Natural killer cell (primary cell): ENCODE measurements around the gene RNH1. TPM values are rescaled to one million over a fixed set of nuclear protein-coding genes. Genes with fewer than 3 reads are reported as not detected.

Experiments
- ATAC-seq, 3 donors: fragments of 150-1000 bp in 2 of 3; fragments of 200-7000 bp in 1 of 3; cut with Tn5 transposase; 1 replicate in 1 of 3; 2 replicates in 2 of 3; pipeline ENCODE4 v1.10.0; 2021; ENCODE audit warnings: mild to moderate bottlenecking in 2 of 3, moderate library complexity in 2 of 3
- DNase-seq, 2 donors: peaks; one replicate each; pipeline versions ENCODE4 v3.0.0 to v3.0.0-alpha.2; 2013 to 2021; ENCODE audit warnings: mixed read lengths in 1 of 2
- H3K27ac ChIP-seq: one replicate; pipeline ENCODE4 v1.5.1; 2013; ENCODE audit warnings: mild to moderate bottlenecking, low read length
- H3K27me3 ChIP-seq: one replicate; pipeline ENCODE4 v1.6.1; 2013; ENCODE audit warnings: low read length; ENCODE audit not compliant: control insufficient read depth, insufficient read depth
- H3K36me3 ChIP-seq: one replicate; pipeline ENCODE4 v1.6.1; 2013; ENCODE audit warnings: low read length; ENCODE audit not compliant: control insufficient read depth, insufficient read depth
- H3K4me1 ChIP-seq: one replicate; pipeline ENCODE4 v1.6.1; 2013; ENCODE audit warnings: low read length; ENCODE audit not compliant: control insufficient read depth, insufficient read depth
- H3K4me3 ChIP-seq: one replicate; pipeline ENCODE4 v1.5.1; 2013; ENCODE audit warnings: low read length
- H3K9me3 ChIP-seq: one replicate; pipeline ENCODE4 v1.6.1; 2013; ENCODE audit warnings: low read length; ENCODE audit not compliant: control insufficient read depth, insufficient read depth
- H3K27ac Mint-ChIP-seq, 2 donors: one replicate each; pipeline ENCODE4 v1.8.0; 2022; ENCODE audit warnings: mild to moderate bottlenecking in 2 of 2, mixed read lengths in 2 of 2, moderate library complexity in 1 of 2
- H3K27me3 Mint-ChIP-seq, 2 donors: one replicate each; pipeline ENCODE4 v1.8.0; 2022; ENCODE audit warnings: low read depth in 2 of 2, mixed read lengths in 2 of 2
- H3K36me3 Mint-ChIP-seq: one replicate; pipeline ENCODE4 v1.8.0; 2022; ENCODE audit warnings: mixed read lengths
- H3K4me1 Mint-ChIP-seq, 2 donors: one replicate each; pipeline ENCODE4 v1.8.0; 2022; ENCODE audit warnings: mixed read lengths in 2 of 2
- H3K4me3 Mint-ChIP-seq: one replicate; pipeline ENCODE4 v1.8.0; 2022; ENCODE audit warnings: mild to moderate bottlenecking, moderate library complexity, mixed read lengths
- H3K9me3 Mint-ChIP-seq, 2 donors: one replicate each; pipeline ENCODE4 v1.8.0; 2022; ENCODE audit warnings: mixed read lengths in 2 of 2
- WGBS: methylation state at CpG from one replicate; pipeline ENCODE4 v1.1.7; 2013; ENCODE audit warnings: missing lambda C conversion rate; ENCODE audit not compliant: insufficient coverage; 5-methylcytosine and 5-hydroxymethylcytosine counted together
- intact Hi-C: fragments of 100-400 bp; cut with micrococcal nuclease; formaldehyde crosslinking; loops from one replicate; pipeline ENCODE4 v1.14.2; 2022
- total RNA-seq, 4 donors: library from RNA; stranded (reverse); fragments of 120-200 nt in 1 of 4; gene quantifications; one replicate each; pipeline versions ENCODE4 v1.2.3 to v1.2.4, GENCODE V29; 2013 to 2022
- TF ChIP-seq, protein P1 (sequence below): fragments of 200-600 bp; IDR thresholded peaks from one replicate; pipeline ENCODE4 v1.8.0; 2022; ENCODE audit warnings: antibody characterized with exemption

Gene RNH1
- total RNA-seq, 3 donors from 2014 or later (not counting 1 experiment from before 2014, with no cell fraction given) = 113 to 120 (median 118) TPM

DNA sequence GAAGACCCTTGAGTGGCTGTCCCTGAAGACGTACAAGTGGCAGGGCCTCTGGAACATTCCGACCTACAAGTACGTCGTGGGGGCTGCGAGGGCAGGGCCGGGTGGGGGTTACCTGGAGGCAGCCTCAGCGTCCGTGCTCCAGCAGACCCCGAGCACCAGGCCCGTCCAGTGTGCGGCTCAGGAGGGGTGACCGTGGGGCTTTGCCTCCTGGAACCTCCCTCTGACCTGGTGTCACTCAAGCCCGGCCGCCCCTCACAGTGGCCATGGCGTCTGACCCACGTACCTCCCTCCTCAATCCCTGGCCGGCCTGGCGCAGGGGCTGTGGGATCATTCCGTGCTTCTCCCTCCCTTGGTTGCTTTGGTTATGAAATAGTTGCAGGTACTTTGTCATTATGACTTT is 18.5 kb downstream of the RNH1 start:
- no peak overlapping the region for H3K27ac ChIP-seq
- 98% methylated on average over 19 of the region's 19 CpGs for WGBS
- Mint-ChIP-seq H3K4me1 (no peaks in the 10 kb centered on the region), H3K36me3 (no peaks in the 10 kb centered on the region), H3K9me3 (no peaks in the 10 kb centered on the region), H3K27ac (no peak overlapping the region), H3K27me3 (no peaks in the 10 kb centered on the region), H3K4me3 (no peak overlapping the region)
- H3K4me3 ChIP-seq = no peak overlapping the region
- H3K9me3 ChIP-seq = no peaks in the 10 kb centered on the region
- TF ChIP-seq, protein P1, sequence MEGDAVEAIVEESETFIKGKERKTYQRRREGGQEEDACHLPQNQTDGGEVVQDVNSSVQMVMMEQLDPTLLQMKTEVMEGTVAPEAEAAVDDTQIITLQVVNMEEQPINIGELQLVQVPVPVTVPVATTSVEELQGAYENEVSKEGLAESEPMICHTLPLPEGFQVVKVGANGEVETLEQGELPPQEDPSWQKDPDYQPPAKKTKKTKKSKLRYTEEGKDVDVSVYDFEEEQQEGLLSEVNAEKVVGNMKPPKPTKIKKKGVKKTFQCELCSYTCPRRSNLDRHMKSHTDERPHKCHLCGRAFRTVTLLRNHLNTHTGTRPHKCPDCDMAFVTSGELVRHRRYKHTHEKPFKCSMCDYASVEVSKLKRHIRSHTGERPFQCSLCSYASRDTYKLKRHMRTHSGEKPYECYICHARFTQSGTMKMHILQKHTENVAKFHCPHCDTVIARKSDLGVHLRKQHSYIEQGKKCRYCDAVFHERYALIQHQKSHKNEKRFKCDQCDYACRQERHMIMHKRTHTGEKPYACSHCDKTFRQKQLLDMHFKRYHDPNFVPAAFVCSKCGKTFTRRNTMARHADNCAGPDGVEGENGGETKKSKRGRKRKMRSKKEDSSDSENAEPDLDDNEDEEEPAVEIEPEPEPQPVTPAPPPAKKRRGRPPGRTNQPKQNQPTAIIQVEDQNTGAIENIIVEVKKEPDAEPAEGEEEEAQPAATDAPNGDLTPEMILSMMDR = no peak
- no peaks in the 10 kb centered on the region for H3K4me1 ChIP-seq
- peaks cover 5% of the 10 kb centered on the region for H3K36me3 ChIP-seq
- ATAC-seq (no peak), DNase-seq (no peak)
- H3K27me3 ChIP-seq = no peaks in the 10 kb centered on the region
- intact Hi-C loops = no loop called here

DNA sequence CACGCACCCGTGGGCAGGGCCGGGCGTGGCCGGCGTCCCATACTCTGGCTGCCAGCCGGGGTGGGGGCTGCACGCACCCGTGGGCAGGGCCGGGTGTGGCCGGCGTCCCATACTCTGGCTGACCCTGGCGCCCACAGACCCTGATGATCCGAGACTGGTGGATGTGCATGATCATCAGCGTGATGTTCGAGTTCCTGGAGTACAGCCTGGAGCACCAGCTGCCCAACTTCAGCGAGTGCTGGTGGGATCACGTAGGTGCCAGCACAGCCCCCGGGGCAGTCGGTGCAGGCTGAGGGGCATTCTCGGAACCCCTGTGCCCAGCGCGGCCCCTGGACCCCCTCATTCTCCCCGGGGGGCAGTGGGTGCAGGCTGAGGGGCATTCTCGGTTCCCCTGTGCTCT is 19.0 kb downstream of the RNH1 start:
- Mint-ChIP-seq H3K36me3 (no peaks in the 10 kb centered on the region), H3K27ac (no peak overlapping the region), H3K4me1 (no peaks in the 10 kb centered on the region), H3K4me3 (no peak overlapping the region), H3K27me3 (no peaks in the 10 kb centered on the region), H3K9me3 (no peaks in the 10 kb centered on the region)
- Histone ChIP-seq H3K4me3 (no peak overlapping the region), H3K9me3 (no peaks in the 10 kb centered on the region), H3K4me1 (no peaks in the 10 kb centered on the region), H3K27ac (no peak overlapping the region), H3K36me3 (peaks cover 5% of the 10 kb centered on the region), H3K27me3 (no peaks in the 10 kb centered on the region)
- ATAC-seq = no peak
- TF ChIP-seq, protein P1 = no peak
- no peak for DNase-seq
- whole genome bisulfite sequencing = 96% methylated on average over 25 of the region's 25 CpGs
- intact Hi-C loops = no loop called here

DNA sequence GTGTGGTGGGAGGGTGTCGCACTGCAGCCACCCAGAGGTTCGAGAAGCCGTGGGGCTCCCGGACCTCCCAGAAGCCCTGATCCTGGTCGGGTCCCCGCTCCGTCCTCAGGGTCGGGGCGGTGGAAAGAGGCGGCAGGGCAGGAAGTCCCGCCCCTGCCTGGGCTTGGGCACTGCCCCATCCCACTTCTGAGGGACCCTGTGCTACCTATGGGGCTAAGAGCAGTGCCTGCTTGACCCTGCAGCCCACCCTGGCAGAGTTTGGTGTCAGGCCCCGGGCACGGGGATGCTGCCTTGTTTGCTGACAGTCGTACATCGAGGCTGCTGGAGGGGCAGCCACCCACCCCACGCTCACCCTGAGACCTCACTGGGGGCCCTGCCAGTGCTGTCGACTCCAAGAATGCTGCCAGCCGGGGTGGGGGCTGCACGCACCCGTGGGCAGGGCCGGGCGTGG is 19.4 kb downstream of the RNH1 start:
- no peak overlapping the region for H3K27ac ChIP-seq
- H3K4me3 ChIP-seq = no peak overlapping the region
- no peaks in the 10 kb centered on the region for H3K4me1 Mint-ChIP-seq
- H3K9me3 ChIP-seq = no peaks in the 10 kb centered on the region
- no peak for ATAC-seq
- no peaks in the 10 kb centered on the region for H3K4me1 ChIP-seq
- H3K36me3 Mint-ChIP-seq = no peaks in the 10 kb centered on the region
- H3K4me3 Mint-ChIP-seq = no peak overlapping the region
- DNase-seq = no peak
- WGBS = 97% methylated on average over 22 of the region's 22 CpGs
- H3K9me3 Mint-ChIP-seq = no peaks in the 10 kb centered on the region
- H3K27ac Mint-ChIP-seq = no peak overlapping the region
- no peaks in the 10 kb centered on the region for H3K27me3 ChIP-seq
- TF ChIP-seq, protein P1 = no peak
- peaks cover 5% of the 10 kb centered on the region for H3K36me3 ChIP-seq
- no peaks in the 10 kb centered on the region for H3K27me3 Mint-ChIP-seq
- intact Hi-C loops = no loop called here

DNA sequence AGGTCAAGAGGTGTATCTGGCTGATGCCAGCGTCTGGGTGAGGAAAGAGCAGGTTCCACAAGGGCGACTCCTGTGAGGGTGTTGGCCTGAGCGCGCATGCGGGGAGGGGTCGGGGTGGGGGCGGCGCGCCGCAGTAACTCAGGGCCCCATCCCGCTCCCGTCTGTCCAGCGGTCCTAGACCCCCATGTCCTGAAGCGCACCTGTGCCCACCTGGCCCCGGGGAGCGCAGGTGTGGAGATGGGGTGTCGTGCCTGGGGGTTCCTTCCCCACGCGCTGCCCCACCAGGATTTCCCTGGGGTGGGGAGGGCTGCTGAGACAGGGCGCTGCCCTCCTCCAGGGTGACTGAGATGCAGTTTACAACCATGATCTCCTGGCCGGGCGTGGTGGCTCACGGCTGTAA is 20.9 kb downstream of the RNH1 start:
- Histone ChIP-seq H3K4me3 (no peak overlapping the region), H3K9me3 (no peaks in the 10 kb centered on the region), H3K36me3 (peaks cover 5% of the 10 kb centered on the region), H3K4me1 (no peaks in the 10 kb centered on the region), H3K27me3 (no peaks in the 10 kb centered on the region), H3K27ac (no peak overlapping the region)
- 93% methylated on average over 23 of the region's 23 CpGs for WGBS
- H3K27ac Mint-ChIP-seq = no peak overlapping the region
- no peak for DNase-seq
- no peaks in the 10 kb centered on the region for H3K27me3 Mint-ChIP-seq
- H3K4me1 Mint-ChIP-seq = no peaks in the 10 kb centered on the region
- no peaks in the 10 kb centered on the region for H3K36me3 Mint-ChIP-seq
- H3K9me3 Mint-ChIP-seq = no peaks in the 10 kb centered on the region
- ATAC-seq = no peak
- TF ChIP-seq, protein P1 = no peak
- intact Hi-C loops = no loop called here
- H3K4me3 Mint-ChIP-seq = no peak overlapping the region
